ENCODE measurements around the gene SCUBE1.

The SCUBE1 gene

GRCh38 chr22:43202756-43203410, 140.3 kb downstream of the SCUBE1 start:
- DNase-seq: no peak

GRCh38 chr22:43202326-43202725, 140.8 kb downstream of the SCUBE1 start:
- DNase-seq: no peak

DNA sequence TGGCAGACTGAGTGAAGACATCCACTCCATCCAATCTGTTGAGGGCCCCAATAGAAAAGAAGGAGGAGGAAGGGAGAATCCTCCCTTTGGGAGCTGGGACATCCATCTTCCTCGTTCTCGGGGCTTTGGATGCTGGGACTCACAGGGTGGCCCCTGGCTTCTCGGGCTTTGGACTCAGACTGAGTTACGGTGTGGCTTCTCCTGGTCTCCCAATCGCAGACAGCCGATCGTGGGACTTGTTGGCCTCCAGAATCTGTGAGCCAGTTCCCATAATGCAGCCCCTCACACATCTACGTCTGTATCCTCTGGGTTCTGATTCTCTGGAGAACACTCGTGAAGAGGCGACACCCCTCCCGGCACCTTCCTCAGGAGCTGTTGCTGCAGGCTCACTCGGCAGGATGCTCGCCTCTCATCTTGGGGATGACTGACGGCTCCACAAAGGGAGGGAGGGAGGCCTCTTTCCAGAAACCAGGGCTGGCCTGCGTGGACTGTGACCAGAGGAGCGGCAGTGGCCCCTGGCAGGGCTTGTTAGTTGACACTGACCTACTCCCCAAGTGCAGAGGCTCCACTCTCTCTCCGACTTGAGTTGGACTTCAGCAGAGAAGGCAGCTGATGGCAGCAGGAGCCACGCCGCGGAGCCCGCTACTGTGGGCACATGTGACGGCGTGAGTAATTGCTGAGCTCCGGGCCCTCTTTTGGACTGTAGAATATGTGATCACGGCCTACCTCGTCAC, 141.5 kb downstream of the SCUBE1 start:
- no peak for DNase-seq

DNA sequence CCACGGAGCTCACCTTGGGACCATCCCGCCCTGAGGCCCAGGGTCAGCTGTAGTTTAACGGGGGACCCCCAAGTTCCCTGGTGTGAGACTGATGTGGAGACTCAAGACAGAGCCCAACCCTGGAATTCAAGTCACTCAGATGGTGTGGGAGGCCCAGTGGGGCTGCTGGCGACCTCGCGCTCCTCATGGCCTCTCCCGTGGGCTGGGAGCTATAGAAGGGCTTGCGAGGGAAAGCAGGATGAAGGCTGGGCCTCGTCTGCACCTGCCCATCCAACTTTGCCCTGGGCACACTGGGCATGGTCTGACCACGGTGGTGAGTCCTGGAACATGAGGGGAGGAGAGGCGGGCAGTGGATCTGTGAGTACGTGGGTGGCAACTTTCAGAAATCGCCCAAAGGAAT, 142.6 kb downstream of the SCUBE1 start:
- no peak for DNase-seq

DNA sequence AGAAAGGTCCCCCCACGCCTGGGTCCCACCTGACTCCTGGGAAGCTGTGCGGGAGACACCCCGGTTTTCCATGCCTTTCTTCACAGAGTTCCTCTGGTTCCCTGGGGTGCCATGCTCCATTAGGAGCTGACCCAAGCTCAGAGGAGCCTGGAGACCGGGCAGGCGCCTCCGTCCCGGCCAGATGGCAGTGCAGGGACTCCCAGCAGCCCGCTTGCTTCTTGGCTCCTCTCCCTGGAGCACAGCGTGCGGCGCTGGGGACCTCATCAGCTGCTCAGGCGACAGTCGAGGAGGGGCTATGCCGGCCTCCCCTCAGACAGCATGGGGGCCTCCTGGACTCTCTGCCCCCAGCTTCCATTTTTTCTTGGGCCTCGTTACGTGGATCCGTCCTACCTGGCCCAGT, 143.1 kb downstream of the SCUBE1 start:
- DNase-seq: no peak

GRCh38 chr22:43199541-43199940, 143.6 kb downstream of the SCUBE1 start:
- no peak for DNase-seq

GRCh38 chr22:43198936-43199335, 144.2 kb downstream of the SCUBE1 start:
- DNase-seq: no peak

DNA sequence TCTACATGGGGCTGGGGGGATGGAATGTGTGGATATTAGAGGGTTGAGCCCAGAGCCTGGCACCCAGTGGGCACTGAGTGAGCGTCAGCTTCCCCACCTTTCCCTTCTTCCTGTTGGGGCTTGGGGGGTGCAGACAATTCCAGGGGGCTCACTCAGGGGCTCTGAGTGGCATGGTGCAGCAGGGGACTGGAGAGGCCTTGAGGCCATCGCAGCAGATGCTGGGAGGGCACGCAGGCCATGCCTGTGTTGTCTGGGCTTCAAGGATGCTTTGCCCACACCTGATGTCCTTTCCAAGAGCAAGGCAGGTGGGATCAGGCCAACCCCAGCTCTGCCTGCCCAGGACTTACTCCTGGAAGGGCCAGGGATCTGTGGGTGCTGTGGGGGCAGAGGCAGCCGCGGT, 145.0 kb downstream of the SCUBE1 start:
- no peak for DNase-seq

- no peak for DNase-seq
These were observed 145.8 kb downstream of the SCUBE1 start for GRCh38 chr22:43197271-43197941.

GRCh38 chr22:43191831-43192230, 151.3 kb downstream of the SCUBE1 start:
- no peak for DNase-seq

DNA sequence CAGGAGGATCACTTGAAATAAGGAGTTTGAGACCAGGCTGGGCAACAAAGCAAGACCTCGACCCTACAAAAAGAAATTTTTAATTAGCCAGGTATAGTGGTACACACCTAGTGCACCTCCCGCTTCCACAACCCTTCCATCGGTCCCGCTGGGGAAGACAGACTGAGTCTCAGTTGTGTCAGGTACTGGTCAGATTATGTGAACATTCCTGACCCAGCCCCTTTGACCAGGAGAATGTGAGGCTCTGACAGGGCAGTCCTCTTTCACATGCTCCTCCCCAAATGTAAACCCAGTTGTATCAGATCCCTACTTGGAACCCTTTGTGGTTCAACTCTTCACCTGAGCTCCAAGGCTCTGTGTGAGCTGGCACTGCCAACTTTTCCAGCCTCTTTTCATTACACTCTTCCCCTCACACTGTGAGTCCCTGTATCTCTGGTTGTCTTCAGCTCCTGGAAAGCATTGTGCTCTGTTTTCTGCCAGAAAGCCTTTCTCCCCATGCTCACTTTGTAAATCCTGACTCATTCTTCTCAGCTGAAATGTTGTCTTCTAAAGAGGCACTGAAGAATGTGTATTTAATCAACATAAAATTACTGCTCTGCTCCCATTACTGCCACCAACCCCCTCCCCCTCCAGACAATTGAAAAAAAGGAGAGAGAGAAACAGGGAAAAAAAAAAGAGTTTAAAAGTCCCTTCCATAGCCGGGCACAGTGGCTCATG, 154.2 kb downstream of the SCUBE1 start:
- DNase-seq: no peak

DNA sequence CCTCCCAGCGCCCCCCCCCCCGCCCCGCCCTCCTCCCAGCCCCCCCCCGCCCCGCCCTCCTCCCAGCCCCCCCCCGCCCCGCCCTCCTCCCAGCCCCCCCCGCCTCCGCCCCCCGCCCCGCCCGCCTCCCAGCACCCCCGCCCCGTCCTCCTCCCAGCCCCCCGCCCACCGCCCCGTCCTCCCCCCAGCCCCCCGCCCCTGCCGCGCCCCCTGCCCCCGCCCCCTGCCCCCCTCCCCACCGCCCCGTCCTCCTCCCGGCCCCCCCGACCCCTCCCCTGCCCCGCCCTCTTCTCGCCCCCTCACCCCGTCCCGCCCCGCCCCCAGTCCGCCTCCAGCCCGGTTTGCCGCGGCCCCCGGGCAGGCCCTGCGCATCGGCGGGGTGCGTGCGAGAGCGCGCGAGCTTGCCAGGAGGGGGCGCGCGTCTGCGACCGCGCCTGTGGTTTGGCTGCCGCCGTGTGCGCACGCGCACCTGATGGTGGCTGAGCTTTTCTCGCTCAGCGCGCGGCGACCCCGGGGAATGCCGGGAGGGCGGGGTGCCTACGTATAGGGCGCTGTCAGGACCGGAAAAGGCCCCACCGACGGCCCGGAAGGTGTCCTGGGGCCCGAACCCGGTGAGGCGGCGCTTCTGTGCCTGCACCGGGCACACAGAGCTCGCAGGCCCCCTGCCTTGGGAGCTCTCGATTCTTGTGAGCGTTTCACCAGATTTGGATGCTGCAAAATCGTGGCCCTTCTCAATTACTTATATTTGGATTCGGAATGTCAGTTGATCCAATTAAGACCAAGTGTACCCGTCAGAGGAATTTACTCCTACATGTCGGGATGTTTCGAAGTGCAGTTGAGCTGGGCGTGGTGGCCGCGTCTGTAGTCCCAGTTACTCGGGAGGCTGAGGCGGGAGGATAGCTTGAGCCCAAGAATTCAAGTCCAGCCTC, 155.7 kb downstream of the SCUBE1 start:
- peak; percentile 59 to 95 (median 89) for DNase-seq

DNA sequence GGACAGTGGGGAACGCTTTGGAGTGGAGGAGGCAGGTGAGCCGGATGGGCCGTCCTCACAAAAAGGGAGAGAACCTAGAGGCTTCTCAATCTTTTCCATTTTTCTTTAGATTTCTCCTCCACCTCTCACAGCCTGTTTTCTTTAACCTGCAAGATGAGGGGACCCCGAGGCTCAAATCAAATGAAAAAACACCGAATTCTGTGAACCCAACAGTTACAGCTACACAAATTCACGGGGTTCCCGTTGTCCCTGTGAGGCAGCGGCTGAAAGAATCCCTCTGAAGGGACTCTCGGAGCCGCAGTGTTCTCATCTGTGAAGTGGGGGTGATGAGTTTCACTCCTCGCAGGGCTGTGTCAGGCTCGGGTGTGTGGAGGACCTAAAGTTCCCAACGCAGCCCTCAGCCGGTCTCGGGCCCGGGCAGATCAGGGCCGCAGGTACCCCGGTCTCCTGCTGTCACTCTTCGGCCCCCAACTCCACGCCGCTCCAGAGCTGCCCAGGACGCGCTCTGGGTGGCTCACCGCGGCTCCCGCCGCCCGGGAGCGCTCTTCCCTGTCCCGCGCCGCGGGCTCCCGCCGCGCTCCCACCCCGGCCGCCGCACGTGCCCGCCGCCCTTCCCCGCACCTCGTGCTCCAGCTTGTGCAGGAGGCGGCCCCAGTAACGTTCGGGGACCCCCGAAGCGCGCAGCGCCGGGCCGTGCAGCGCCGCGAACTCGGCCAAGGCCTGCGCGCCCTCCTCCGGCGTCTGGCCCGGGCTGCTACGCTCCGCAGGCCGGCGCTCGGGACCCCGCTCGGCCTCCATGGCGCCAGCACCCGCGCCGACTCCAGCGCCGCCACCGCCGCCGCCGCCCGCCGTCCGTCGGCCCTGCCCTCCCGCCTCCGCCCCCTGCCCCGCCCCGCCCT, 156.7 kb downstream of the SCUBE1 start, which contains the start of gene TTLL12:
TSS of gene TTLL12 (minus strand) at position 863 of the 899 bp plus-strand sequence. CDS start at position 798, 65 bp downstream.
- DNase-seq: peak in 35 of 51 donors; percentile 5 to 68 (median 49)

- DNase-seq: peak in 17 of 51 donors; percentile 4 to 43 (median 14)
These were observed 157.3 kb downstream of the SCUBE1 start for GRCh38 chr22:43185860-43186261.

DNA sequence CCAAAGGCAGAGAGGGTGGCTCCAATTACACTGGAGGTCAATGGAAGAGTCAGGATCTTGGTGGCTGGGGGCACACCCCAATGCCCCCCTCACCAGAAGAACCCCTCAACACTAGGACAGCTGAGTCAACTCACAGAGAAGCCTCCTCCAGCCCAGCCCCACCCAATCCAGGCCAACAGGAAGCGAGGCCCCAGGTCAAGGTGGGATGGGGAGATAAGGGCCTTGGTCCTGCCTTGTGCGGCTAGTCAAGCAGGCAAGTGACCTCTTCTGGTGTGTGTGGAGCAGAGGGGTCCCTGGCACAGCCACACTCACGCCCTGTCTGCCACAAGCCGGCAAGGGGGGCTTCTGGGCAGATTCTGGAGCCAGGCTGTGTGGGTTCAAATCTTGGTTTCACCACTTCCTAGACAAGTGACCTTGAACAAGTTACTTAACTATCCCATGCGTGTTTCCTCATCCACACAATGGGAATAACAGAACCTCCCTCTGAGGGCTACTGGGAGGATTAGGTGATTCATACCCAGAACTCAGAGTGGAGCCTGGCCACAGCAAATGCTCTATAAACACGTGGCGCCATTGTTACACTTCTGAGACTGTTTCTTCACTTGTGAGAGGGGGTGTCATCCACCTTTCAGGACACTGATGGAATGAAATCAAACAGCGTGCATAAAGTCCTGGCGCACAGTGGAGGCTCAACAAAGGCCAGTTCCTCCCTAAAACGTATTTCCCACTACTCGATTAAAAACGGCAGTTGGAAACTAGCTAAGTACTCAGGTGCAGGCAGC, 159.5 kb downstream of the SCUBE1 start:
- DNase-seq: no peak

DNA sequence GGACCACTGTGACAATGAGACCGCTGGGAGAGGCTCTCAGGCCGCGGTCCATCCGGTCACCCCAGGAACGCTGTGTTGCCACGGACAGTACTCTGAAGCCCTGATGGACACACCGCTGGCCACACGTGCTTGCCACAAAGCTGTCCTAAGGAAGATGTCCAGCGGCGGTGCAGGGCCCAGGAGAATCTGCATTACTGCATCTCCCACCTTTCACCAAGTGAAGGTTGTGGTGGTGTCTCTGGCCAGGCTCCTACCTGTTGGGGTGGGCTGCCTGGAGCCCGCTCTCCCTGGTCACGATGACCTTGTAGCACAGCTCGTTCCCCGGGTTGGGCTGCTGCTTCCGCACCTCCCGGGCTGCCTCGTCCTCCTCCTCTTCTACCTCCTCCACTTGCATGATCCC, 160.4 kb downstream of the SCUBE1 start:
- no peak for DNase-seq

- DNase-seq: no peak
These were observed 161.1 kb downstream of the SCUBE1 start for GRCh38 chr22:43182118-43182517.

- DNase-seq: no peak
These were observed 161.7 kb downstream of the SCUBE1 start for GRCh38 chr22:43181321-43182076.

All from hypothalamus (tissue), 51 donors.